Kidney glomerular epithelial cell (primary cell): ENCODE measurements around the gene TRERF1.

Source experiments
- DNase-seq: peaks from one replicate; lab custom pipeline; 2025; lab: John Stamatoyannopoulos, UW

The TRERF1 gene

DNA sequence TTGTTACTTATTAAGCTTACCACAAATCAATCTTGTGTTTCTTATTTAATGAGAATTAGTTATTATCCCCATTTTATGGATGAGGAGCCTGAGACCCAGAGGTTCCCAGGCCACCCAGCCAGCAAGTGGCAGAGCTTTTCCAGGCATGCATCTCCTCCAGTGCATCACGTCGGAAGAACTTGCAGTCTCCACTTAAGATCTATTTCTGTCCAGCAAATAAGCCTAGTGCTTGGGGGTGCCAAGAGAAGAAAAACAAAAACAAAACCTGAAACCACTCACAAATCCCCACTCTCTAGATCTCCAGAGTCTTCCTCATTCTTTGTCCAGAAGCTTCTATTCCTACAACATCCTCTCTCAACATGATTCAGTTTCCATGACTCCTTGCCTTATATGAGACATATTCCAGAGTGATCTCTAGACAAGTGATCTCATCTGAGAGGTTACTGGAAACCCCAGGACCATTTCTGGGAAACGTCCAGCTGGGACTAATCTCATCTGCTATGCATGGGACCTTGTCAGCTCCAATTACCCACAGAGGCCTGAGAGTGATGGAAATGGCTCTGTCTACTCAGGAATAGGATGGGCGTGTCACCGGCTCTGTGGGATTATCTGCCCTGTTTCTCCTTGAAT, 261.1 kb downstream of the TRERF1 start:
- DNase-seq: peak; percentile 47

- DNase-seq: no peak
Observed at GRCh38 chr6:42188406-42188805, 263.3 kb downstream of the TRERF1 start.

GRCh38 chr6:42185597-42185996, 266.1 kb downstream of the TRERF1 start:
- no peak for DNase-seq

- DNase-seq: no peak
Observed at GRCh38 chr6:42184475-42184874, 267.3 kb downstream of the TRERF1 start.

DNA sequence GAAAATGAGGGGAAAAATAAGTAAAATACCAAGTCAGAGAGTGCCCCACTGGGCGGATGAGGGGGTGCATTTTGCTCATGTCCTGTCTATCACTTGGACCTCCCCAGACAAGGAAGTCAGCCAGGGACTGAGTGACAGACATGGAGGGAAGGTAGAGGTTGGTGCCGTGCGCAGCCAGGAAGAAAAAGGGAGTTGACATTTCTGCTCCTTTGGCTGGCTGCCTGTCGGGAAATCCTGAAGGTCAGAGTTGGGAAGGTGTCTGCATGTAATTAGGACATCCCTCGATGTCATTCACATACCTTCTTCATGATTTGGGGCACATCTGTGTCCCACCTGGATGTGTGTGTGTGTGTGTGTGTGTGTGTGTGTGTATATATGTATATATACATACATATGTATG, 269.6 kb downstream of the TRERF1 start:
- no peak for DNase-seq

GRCh38 chr6:42179945-42180313, 271.8 kb downstream of the TRERF1 start:
- no peak for DNase-seq

GRCh38 chr6:42179261-42179944, 272.3 kb downstream of the TRERF1 start:
- DNase-seq: no peak

DNA sequence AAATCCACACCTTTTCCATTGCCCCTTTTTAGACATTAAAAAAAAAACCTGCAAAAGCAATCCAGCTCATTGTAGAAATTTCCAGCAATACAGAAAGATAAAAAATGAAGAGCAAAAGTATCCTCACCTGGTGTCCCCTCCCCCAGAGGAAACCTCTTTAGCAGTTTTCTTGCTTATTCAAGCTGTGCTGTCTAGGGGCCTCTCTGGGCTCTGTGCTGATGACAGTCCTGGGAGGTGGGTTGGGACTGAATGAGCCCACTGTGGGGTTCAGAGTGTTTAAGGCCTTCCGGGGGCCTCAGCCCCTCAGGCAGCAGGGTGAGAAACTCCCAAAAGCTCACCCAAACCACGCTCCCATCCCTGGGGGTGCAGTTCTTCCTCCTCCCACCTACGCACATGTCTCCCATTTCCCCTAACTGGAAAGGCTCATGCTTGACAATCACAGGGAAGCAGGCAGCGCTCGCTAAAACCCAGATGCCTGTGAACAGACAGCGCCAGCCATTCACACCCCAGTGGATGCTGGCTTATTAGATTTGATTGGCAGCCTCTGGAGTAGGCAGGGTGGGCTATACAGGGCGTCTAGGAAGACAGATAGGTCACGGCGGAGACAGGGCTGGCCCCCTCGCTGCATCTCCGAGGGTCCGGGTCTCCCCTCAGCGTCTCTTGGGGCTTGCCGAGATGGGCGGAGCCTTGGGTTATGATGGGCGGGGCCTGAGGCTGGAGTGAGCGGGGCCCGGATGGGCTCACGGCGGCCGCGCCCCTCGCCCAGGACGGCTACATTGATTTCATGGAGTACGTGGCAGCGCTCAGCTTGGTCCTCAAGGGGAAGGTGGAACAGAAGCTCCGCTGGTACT, 274.0 kb downstream of the TRERF1 start:
- DNase-seq: no peak

DNA sequence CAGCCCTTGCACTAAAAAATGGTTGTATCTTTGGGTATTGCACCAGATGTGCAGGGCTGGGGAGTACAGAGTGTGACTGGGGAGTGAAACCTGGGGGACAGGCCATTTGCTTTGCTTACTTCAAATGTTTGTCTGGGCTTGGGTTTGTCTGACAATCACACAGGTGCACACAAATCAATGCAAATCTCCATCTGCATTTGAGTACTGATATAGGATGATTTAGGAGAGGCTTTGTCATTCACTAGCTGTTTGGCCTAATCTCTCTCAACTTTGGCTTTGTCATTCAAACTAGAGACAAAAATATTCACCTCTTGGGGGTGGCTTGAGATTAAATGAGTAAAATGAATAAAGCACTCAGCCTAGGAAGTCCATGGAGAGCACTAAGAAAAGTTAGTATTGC, 274.7 kb downstream of the TRERF1 start:
- DNase-seq: no peak

DNA sequence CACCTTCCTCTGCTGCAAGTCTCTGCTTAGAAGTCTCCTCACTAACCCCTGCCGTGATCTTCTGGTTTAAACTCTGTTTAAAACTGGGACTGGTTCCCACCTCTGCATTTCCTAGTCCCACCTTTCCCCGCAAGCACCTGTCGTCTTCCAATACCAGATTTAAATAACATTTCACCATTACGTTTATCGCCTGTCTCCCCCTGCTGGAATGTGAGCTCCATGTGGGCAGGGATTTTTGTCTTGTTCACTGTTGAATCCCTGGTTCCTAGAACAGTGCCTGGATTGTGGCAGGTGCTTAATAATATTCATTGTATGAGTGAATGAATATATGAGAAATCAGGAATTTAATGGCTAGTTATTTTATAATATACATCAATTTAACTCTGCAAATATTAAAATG, 275.9 kb downstream of the TRERF1 start:
- DNase-seq: no peak
